ENCODE measurements around the gene OR6P1. TPM values are rescaled to one million over a fixed set of nuclear protein-coding genes. Genes with fewer than 3 reads are reported as not detected.

The OR6P1 gene
- not detected for total RNA-seq

GRCh38 chr1:158570480-158570879 is at the start of gene OR6P1:
Gene OR6P1, minus strand, starts transcription at chr1:158570580. Its CDS starts 6,976 bp downstream, at chr1:158563604.
- Mint-ChIP-seq H3K36me3 (ENCODE audit: insufficient read depth) (no peaks in the 10 kb centered on the region), H3K4me1 (ENCODE audit: low read depth) (no peaks in the 10 kb centered on the region), H3K9me3 (no peaks in the 10 kb centered on the region), H3K27me3 (ENCODE audit: low read depth) (peaks cover 17% of the 10 kb centered on the region), H3K4me3 (no peak within 1 kb of the TSS)
- DNase-seq (no peak), ATAC-seq (no peak)

GRCh38 chr1:158613764-158614163 is 43.4 kb upstream of the OR6P1 start:
- ATAC-seq, result no peak
- H3K36me3 Mint-ChIP-seq (ENCODE audit: insufficient read depth), result no peaks in the 10 kb centered on the region

DNA sequence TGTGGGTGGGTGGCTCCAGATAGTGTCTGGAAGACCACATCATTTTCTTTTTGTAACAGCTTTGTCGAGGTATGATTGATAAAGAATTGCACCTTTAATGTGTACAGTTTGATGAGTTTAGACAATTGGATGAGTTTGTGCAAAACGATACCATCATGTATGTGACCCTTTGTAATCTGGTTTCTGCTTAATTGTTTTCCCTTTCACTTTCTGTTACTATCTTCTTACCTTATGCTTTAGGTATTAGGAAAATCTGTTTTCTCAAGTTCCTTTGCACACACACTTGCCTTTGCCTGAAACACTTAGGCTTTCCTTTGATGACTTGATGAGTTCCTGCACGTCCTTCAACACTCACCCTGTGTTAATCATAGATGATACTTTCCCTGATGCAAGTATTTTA is 41.5 kb upstream of the OR6P1 start:
- DNase-seq (no peak), ATAC-seq (no peak)
- H3K9me3 Mint-ChIP-seq, result no peaks in the 10 kb centered on the region
- H3K27me3 Mint-ChIP-seq (ENCODE audit: low read depth), result no peaks in the 10 kb centered on the region
- H3K4me1 Mint-ChIP-seq (ENCODE audit: low read depth), result no peaks in the 10 kb centered on the region
- no peak overlapping the region for H3K4me3 Mint-ChIP-seq
- no peaks in the 10 kb centered on the region for H3K36me3 Mint-ChIP-seq (ENCODE audit: insufficient read depth)

More at GRCh38 chr1:158613764-158614163, 43.4 kb upstream of the OR6P1 start:
- Mint-ChIP-seq H3K9me3 (no peaks in the 10 kb centered on the region), H3K27me3 (ENCODE audit: low read depth) (peaks cover 8% of the 10 kb centered on the region), H3K4me1 (ENCODE audit: low read depth) (no peaks in the 10 kb centered on the region), H3K4me3 (no peak overlapping the region)
- DNase-seq, result no peak

GRCh38 chr1:158607296-158607695 is 36.9 kb upstream of the OR6P1 start:
- Mint-ChIP-seq H3K36me3 (ENCODE audit: insufficient read depth) (no peaks in the 10 kb centered on the region), H3K27me3 (ENCODE audit: low read depth) (no peaks in the 10 kb centered on the region), H3K9me3 (no peaks in the 10 kb centered on the region), H3K4me1 (ENCODE audit: low read depth) (no peaks in the 10 kb centered on the region), H3K4me3 (no peak overlapping the region)
- ATAC-seq (no peak), DNase-seq (no peak)

DNA sequence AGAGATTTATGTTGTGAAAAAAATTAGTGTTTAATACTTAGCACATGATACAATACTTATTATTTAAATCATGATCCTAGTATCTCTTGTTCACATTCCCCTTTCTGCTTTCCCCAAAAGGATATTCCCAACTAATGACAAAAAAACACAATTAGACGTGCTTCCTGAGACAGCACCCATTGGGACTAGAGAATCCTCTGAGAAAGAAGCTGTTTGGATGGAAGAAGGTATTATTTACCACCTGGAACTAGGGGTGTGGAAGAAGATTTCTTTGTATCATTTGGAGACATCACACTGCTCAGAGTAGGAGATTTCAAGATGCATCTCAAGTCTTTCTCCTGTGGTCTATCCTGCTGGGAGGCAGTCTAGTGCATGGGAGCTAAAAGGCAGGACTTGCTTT is 34.6 kb upstream of the OR6P1 start, which contains the start of gene OR10Z1:
OR10Z1 (plus strand) TSS at position 301 of the 400 bp plus-strand sequence. CDS start 1,171 bp downstream, outside the sequence.
- H3K4me1 Mint-ChIP-seq (ENCODE audit: low read depth), result no peaks in the 10 kb centered on the region
- no peak within 1 kb of the TSS for H3K4me3 Mint-ChIP-seq
- H3K9me3 Mint-ChIP-seq, result peaks cover 4% of the 10 kb centered on the region
- DNase-seq (no peak), ATAC-seq (no peak)
- no peaks in the 10 kb centered on the region for H3K27me3 Mint-ChIP-seq (ENCODE audit: low read depth)
- no peaks in the 10 kb centered on the region for H3K36me3 Mint-ChIP-seq (ENCODE audit: insufficient read depth)

DNA sequence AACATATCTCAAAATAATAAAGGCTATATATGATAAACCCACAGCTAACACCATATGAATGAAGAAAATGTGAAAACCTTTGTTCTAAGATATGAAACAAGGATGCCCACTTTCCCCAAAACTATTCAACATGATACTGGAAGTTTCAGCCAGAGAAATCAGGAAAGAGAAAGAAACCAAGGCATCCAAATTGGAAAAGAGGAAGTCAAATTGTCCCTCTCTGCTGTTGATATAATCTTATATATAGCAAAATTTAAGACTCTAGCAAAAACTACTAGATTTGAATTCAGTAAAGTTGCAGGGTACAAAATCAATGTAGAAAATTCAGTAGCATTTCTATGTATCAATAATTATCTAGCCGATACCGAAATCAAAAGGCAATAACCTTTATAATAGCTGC is 30.4 kb upstream of the OR6P1 start:
- Mint-ChIP-seq H3K4me1 (ENCODE audit: low read depth) (no peaks in the 10 kb centered on the region), H3K9me3 (peaks cover 34% of the 10 kb centered on the region), H3K4me3 (no peak overlapping the region), H3K36me3 (ENCODE audit: insufficient read depth) (peaks cover 2% of the 10 kb centered on the region), H3K27me3 (ENCODE audit: low read depth) (peaks cover 9% of the 10 kb centered on the region)
- ATAC-seq (no peak), DNase-seq (no peak)

DNA sequence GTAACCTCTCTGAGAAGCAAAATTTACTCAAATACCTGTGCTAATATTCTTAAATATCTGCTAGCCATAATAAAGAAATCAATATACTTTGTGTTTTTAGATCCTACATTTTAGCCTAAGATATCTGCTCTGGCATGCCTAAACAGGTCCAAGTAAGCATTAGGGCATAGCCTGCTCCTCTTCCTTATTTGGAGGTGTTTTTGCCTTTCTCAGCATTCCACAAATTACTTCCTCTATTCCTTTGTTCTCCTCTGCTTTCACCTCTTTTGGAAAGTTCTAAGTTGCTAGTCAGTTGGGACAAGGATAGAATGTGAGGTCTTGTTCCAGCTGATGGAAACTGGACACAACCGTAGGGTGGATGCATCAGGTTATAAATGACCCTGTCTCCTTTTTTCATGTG is 16.6 kb upstream of the OR6P1 start:
- ATAC-seq, result no peak
- no peak for DNase-seq
- peaks cover 22% of the 10 kb centered on the region for H3K27me3 Mint-ChIP-seq (ENCODE audit: low read depth)
- H3K4me3 Mint-ChIP-seq, result no peak overlapping the region
- no peaks in the 10 kb centered on the region for H3K36me3 Mint-ChIP-seq (ENCODE audit: insufficient read depth)
- H3K4me1 Mint-ChIP-seq (ENCODE audit: low read depth), result no peaks in the 10 kb centered on the region
- H3K9me3 Mint-ChIP-seq, result peaks cover 9% of the 10 kb centered on the region

GRCh38 chr1:158583962-158584361 is 13.6 kb upstream of the OR6P1 start:
- Mint-ChIP-seq H3K9me3 (peaks cover 7% of the 10 kb centered on the region), H3K27me3 (ENCODE audit: low read depth) (peaks cover 17% of the 10 kb centered on the region), H3K4me3 (no peak overlapping the region), H3K36me3 (ENCODE audit: insufficient read depth) (no peaks in the 10 kb centered on the region), H3K4me1 (ENCODE audit: low read depth) (no peaks in the 10 kb centered on the region)
- ATAC-seq, result no peak
- DNase-seq, result no peak

- Mint-ChIP-seq H3K4me3 (no peak within 1 kb of the TSS), H3K4me1 (ENCODE audit: low read depth) (no peaks in the 10 kb centered on the region), H3K9me3 (no peaks in the 10 kb centered on the region), H3K27me3 (ENCODE audit: low read depth) (peaks cover 20% of the 10 kb centered on the region), H3K36me3 (ENCODE audit: insufficient read depth) (no peaks in the 10 kb centered on the region)
- ATAC-seq (no peak), DNase-seq (no peak)
Observed at GRCh38 chr1:158579733-158580132, 9.4 kb upstream of the OR6P1 start, which contains the start of gene OR10X1. Gene OR10X1, minus strand, starts transcription at chr1:158579899. Its CDS starts 0 bp downstream, at chr1:158579899.

DNA sequence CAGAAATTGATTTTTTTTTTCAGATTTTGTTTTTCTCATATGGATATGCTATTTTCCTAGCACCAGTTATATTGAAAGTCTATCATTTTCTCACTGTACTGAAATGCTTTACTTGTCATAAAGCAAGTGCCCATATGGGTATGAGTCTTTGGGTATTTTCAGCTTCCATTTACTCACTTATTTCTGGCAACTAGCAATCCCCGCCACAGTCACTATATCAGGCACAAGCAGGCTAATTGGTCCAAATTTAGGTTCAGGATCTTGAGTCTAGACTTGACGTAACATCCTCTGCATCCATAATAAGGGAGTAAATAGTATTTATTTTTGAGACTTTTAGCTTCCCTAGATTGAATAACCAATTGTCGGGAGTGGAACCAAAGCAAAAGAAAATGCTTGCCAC is 7.2 kb upstream of the OR6P1 start:
- no peaks in the 10 kb centered on the region for H3K9me3 Mint-ChIP-seq
- no peak overlapping the region for H3K4me3 Mint-ChIP-seq
- no peak for ATAC-seq
- H3K27me3 Mint-ChIP-seq (ENCODE audit: low read depth), result peaks cover 13% of the 10 kb centered on the region
- H3K36me3 Mint-ChIP-seq (ENCODE audit: insufficient read depth), result no peaks in the 10 kb centered on the region
- no peak for DNase-seq
- H3K4me1 Mint-ChIP-seq (ENCODE audit: low read depth), result no peaks in the 10 kb centered on the region

DNA sequence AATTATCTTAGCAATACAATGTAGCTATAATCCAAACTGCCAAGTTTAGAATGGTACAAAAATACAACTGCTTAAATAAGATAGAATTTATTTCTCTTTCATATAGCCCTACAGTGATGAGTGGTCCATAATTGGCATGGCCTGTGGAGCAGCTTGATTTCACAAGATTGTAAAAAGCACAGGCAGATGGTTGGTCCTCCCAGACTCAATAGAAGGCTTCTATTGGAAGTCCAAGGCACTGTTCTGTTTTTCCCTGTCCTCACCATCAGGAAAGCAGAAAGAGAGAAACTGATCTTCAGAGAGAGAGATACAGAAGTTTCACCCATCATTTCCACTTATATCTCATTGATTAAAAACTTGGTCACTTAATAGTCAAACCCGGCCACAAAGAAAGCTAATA is 1.8 kb upstream of the OR6P1 start:
- Mint-ChIP-seq H3K27me3 (ENCODE audit: low read depth) (peaks cover 11% of the 10 kb centered on the region), H3K4me1 (ENCODE audit: low read depth) (no peaks in the 10 kb centered on the region), H3K9me3 (no peaks in the 10 kb centered on the region), H3K36me3 (ENCODE audit: insufficient read depth) (no peaks in the 10 kb centered on the region), H3K4me3 (no peak overlapping the region)
- ATAC-seq (no peak), DNase-seq (no peak)

DNA sequence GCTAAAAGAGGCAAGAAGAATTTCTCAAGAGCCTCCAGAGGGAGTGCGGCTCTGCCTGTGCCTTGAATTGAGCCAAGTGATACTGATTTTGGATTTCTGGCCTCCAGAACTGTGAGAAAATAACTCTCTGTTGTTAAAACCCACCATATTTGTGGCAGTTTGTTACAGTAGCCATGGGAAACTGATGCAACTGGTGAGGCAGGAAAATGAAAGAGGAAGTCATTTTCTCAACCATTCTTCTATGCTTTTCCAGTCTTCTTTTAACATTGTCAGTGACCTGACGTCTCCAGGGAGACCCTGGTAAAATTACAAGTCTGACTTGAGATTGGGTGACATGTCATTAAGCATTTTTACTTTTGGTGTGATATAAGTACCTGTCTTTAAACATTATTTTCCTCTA is 5.8 kb downstream of the OR6P1 start:
- ATAC-seq, result no peak

GRCh38 chr1:158563853-158564252 is 6.5 kb downstream of the OR6P1 start:
- H3K9me3 Mint-ChIP-seq, result no peaks in the 10 kb centered on the region
- no peaks in the 10 kb centered on the region for H3K36me3 Mint-ChIP-seq (ENCODE audit: insufficient read depth)
- DNase-seq (no peak), ATAC-seq (no peak)
- H3K4me1 Mint-ChIP-seq (ENCODE audit: low read depth), result no peaks in the 10 kb centered on the region
- H3K27me3 Mint-ChIP-seq (ENCODE audit: low read depth), result peaks cover 30% of the 10 kb centered on the region
- no peak overlapping the region for H3K4me3 Mint-ChIP-seq

More for the DNA sequence above, 5.8 kb downstream of the OR6P1 start:
- Mint-ChIP-seq H3K4me1 (ENCODE audit: low read depth) (no peaks in the 10 kb centered on the region), H3K9me3 (no peaks in the 10 kb centered on the region), H3K27me3 (ENCODE audit: low read depth) (peaks cover 30% of the 10 kb centered on the region), H3K4me3 (no peak overlapping the region), H3K36me3 (ENCODE audit: insufficient read depth) (no peaks in the 10 kb centered on the region)
- no peak for DNase-seq

GRCh38 chr1:158559696-158560095 is 10.7 kb downstream of the OR6P1 start:
- ATAC-seq (no peak), DNase-seq (no peak)
- Mint-ChIP-seq H3K4me3 (no peak overlapping the region), H3K36me3 (ENCODE audit: insufficient read depth) (no peaks in the 10 kb centered on the region), H3K27me3 (ENCODE audit: low read depth) (peaks cover 20% of the 10 kb centered on the region), H3K9me3 (no peaks in the 10 kb centered on the region), H3K4me1 (ENCODE audit: low read depth) (no peaks in the 10 kb centered on the region)

GRCh38 chr1:158554352-158554751 is 16.0 kb downstream of the OR6P1 start, which contains the start of gene OR6Y1:
Gene OR6Y1, minus strand, starts transcription at chr1:158554405. Its CDS starts 6,300 bp downstream, at chr1:158548105.
- Mint-ChIP-seq H3K4me3 (no peak within 1 kb of the TSS), H3K27me3 (ENCODE audit: low read depth) (peaks cover 14% of the 10 kb centered on the region), H3K4me1 (ENCODE audit: low read depth) (no peaks in the 10 kb centered on the region), H3K36me3 (ENCODE audit: insufficient read depth) (no peaks in the 10 kb centered on the region), H3K9me3 (no peaks in the 10 kb centered on the region)
- DNase-seq (no peak), ATAC-seq (no peak)

DNA sequence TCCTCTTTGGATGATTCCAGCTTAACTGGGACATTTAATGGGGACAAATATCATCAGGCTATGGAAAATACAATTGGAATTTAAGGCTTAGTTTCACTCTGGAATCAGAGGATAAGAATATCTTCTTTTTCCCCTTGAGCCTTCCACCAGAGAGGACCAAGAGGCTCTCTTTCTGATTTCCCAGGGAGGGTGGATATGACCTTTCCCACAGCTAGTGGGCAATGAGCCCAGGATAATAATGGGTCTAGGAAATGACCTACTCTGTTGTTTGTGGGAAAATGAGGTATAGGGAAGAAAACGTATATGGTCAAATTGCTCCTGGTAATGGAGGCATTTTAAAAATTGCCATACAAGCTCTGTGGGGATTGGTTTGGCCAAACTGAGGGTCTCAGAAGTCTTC is 18.1 kb downstream of the OR6P1 start:
- Mint-ChIP-seq H3K27me3 (ENCODE audit: low read depth) (peaks cover 22% of the 10 kb centered on the region), H3K36me3 (ENCODE audit: insufficient read depth) (no peaks in the 10 kb centered on the region), H3K4me1 (ENCODE audit: low read depth) (no peaks in the 10 kb centered on the region), H3K9me3 (no peaks in the 10 kb centered on the region), H3K4me3 (no peak overlapping the region)
- ATAC-seq (no peak), DNase-seq (no peak)

Measured in activated T-cell treated with anti-CD3 and anti-CD28 coated beads, Interleukin-2, amount 50 U/mL, for 4 hours (primary cell).